KMS-11 (cell line): Measurements from ENCODE around the gene LRRC71.

Source experiments
- H2AFZ ChIP-seq: fragments of 200-600 bp; sonication (generic); 2 replicates; pipeline ENCODE4 v1.6.1; 2016; ENCODE audit warnings: antibody characterized with exemption, mixed run types, low read depth
- H3K27ac ChIP-seq: fragments of 200-600 bp; sonication (generic); 2 replicates; pipeline ENCODE4 v1.6.1; 2016; ENCODE audit warnings: mild to moderate bottlenecking, mixed run types
- H3K27me3 ChIP-seq: fragments of 200-600 bp; sonication (generic); 2 replicates; pipeline ENCODE4 v1.6.1; 2017; ENCODE audit warnings: mild to moderate bottlenecking, low read depth, mixed run types, moderate library complexity; ENCODE audit not compliant: insufficient read depth
- H3K36me3 ChIP-seq: fragments of 200-600 bp; sonication (generic); 2 replicates; pipeline ENCODE4 v1.6.1; 2017; ENCODE audit warnings: mild to moderate bottlenecking, mixed run types; ENCODE audit not compliant: insufficient read depth
- H3K4me1 ChIP-seq: fragments of 200-600 bp; sonication (generic); 2 replicates; pipeline ENCODE4 v1.6.1; 2016; ENCODE audit warnings: mild to moderate bottlenecking, low read depth, mixed run types; ENCODE audit not compliant: poor library complexity, severe bottlenecking
- H3K4me2 ChIP-seq: fragments of 200-600 bp; sonication (generic); 2 replicates; pipeline ENCODE4 v1.7.0; 2016; ENCODE audit warnings: mild to moderate bottlenecking, mixed run types
- H3K4me3 ChIP-seq: fragments of 200-600 bp; sonication (generic); IDR thresholded peaks from 2 replicates; pipeline ENCODE4 v1.6.1; 2017; ENCODE audit warnings: low read depth, low read length, mixed read lengths; ENCODE audit not compliant: insufficient read depth
- H3K79me2 ChIP-seq: fragments of 200-600 bp; sonication (generic); 2 replicates; pipeline ENCODE4 v1.6.1; 2016; ENCODE audit warnings: low read depth, mixed run types; ENCODE audit not compliant: insufficient read depth
- H3K9ac ChIP-seq: fragments of 200-600 bp; sonication (generic); 2 replicates; pipeline ENCODE4 v1.6.1; 2016; ENCODE audit warnings: mild to moderate bottlenecking, mixed run types
- H4K20me1 ChIP-seq: fragments of 200-600 bp; sonication (generic); 2 replicates; pipeline ENCODE4 v1.6.1; 2016; ENCODE audit warnings: mild to moderate bottlenecking, mixed run types; ENCODE audit not compliant: insufficient read depth
- TF ChIP-seq, protein P1 (sequence below): fragments of 200-600 bp; sonication (generic); conservative IDR thresholded peaks from 2 replicates; pipeline ENCODE4 v1.6.1; 2017; ENCODE audit warnings: low read depth, mild to moderate bottlenecking, antibody characterized with exemption, low read length, moderate library complexity, mixed read lengths

Gene LRRC71

DNA sequence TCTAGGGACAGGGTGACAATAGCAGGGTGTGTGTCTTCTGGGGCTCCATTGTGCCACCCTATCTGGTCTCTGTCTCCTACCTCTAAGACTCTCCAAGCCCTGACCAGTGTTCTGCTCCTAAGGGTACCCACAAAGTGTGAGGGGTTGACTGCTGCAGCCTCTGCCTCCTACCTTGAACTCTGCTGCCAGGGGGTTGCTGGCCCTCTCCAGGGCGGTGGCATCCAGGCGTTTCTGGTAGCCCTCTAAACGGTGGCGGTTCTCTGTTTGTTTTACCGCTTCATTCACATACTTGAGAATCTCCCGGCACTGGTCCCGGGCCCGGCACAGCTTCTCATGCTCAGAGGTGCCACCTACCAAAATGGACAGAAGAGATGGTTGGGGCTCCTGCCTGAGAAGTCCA, 24.4 kb downstream of the LRRC71 start:
- Histone ChIP-seq H3K4me2 (no peak overlapping the region), H3K4me3 (no peak overlapping the region), H2AFZ (no peak overlapping the region), H3K27me3 (no peaks in the 10 kb centered on the region), H4K20me1 (no peaks in the 10 kb centered on the region), H3K36me3 (no peaks in the 10 kb centered on the region), H3K79me2 (no peaks in the 10 kb centered on the region), H3K4me1 (no peaks in the 10 kb centered on the region), H3K9ac (no peak overlapping the region), H3K27ac (no peak overlapping the region)
- TF ChIP-seq, protein P1, sequence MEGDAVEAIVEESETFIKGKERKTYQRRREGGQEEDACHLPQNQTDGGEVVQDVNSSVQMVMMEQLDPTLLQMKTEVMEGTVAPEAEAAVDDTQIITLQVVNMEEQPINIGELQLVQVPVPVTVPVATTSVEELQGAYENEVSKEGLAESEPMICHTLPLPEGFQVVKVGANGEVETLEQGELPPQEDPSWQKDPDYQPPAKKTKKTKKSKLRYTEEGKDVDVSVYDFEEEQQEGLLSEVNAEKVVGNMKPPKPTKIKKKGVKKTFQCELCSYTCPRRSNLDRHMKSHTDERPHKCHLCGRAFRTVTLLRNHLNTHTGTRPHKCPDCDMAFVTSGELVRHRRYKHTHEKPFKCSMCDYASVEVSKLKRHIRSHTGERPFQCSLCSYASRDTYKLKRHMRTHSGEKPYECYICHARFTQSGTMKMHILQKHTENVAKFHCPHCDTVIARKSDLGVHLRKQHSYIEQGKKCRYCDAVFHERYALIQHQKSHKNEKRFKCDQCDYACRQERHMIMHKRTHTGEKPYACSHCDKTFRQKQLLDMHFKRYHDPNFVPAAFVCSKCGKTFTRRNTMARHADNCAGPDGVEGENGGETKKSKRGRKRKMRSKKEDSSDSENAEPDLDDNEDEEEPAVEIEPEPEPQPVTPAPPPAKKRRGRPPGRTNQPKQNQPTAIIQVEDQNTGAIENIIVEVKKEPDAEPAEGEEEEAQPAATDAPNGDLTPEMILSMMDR = no peak

DNA sequence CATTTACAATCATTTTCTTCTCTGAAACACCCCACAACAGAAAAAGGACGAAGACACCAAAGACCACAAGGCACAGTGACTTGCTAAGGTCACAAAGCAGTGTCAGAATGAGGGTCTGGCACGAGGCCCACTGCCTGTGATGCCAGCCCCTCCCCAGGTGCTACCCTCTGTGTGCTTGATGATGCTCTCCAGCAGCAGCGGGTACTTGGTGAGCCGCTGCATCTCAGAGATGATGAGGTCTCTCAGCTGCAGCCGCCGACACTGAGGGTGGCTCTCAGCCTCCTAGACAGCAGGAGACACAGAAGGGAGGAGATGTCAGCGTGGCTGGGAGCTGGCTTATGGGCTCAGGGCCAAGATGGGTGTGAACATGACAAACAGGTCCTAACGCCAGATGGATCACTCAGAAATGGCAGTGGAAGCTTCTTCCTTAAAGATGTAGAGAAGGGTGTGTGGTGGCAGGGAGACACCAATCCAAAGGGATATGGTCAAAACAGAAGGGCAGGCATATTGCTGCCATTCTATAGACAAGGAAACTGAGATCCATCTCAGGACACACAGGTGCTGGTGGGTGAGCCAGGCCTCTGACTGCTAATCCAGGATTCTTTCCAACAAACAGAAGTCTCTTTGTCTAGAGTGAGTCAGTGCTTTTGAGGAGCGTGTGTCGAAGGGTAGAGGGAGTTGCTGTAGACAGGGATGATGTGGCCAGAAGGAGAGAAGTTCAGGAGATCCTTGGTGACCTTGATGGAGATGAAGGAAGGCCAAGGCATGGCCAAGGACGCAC, 25.6 kb downstream of the LRRC71 start:
- Histone ChIP-seq H4K20me1 (no peaks in the 10 kb centered on the region), H3K36me3 (no peaks in the 10 kb centered on the region)
- TF ChIP-seq, protein P1 = no peak

DNA sequence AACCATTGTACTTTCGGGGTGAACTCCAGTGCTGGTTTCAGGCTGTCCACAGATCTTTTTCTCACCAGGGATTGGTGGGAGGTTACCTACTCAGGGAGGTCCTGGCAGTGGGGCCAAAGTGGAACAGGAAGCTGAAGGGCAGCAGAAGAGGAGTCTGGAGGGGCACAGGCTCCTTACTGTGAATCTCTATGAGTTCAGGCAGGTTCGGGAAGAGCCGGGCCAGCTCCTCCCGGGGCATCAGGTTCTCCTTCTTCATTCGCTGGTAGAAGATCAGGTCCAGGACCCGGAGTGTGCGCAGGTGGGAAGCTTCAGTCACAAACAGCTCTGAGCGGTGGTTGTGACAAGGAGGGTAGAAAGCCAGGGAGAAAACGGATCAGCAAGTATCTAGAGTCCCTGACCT, 26.7 kb downstream of the LRRC71 start:
- Histone ChIP-seq H3K9ac (no peak overlapping the region), H3K4me2 (no peak overlapping the region), H3K27ac (no peak overlapping the region), H3K27me3 (no peaks in the 10 kb centered on the region), H3K79me2 (no peaks in the 10 kb centered on the region), H2AFZ (no peak overlapping the region), H3K4me1 (no peaks in the 10 kb centered on the region), H3K4me3 (no peak overlapping the region), H3K36me3 (no peaks in the 10 kb centered on the region), H4K20me1 (no peaks in the 10 kb centered on the region)
- TF ChIP-seq, protein P1 = no peak

More for the DNA sequence above, 25.6 kb downstream of the LRRC71 start:
- no peak overlapping the region for H2AFZ ChIP-seq
- no peaks in the 10 kb centered on the region for H3K79me2 ChIP-seq
- no peak overlapping the region for H3K27ac ChIP-seq
- no peak overlapping the region for H3K4me3 ChIP-seq
- no peak overlapping the region for H3K9ac ChIP-seq
- H3K4me1 ChIP-seq = no peaks in the 10 kb centered on the region
- H3K27me3 ChIP-seq = no peaks in the 10 kb centered on the region
- H3K4me2 ChIP-seq = no peak overlapping the region

DNA sequence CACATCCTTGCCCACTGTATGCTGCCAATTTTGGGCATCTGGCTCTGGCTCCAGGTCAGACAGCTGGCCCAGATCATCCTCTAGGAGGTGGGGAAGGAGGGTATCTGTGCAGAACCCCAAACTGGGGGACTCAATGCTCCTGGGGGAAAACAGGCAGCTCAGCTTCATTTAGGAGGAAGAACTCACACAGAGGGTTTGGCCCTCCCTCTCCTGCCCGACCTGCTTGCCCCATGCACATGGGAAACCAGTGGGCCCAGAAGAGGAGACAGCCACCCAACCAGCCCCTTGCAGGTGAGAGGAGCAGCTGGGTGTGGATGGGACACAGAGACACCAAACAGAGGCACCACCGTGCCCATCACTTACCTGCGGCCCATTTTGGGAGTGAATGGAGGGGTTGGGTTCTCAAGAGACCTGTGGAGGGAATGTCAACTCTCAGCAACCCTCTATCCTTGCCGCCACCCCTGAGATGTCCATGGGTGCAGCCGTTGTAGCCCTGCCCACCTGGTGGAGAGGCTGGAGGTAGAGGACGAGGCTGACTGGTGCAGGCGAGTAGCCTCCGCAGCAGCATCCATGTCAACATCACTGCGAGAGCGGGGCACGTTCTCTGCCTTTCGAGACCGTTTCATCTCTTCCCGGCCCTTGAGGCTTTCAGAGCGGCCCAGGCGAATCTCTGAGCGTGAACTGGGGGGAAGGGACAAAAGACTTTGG, 27.5 kb downstream of the LRRC71 start:
- Histone ChIP-seq H3K4me3 (no peak overlapping the region), H3K9ac (no peak overlapping the region), H3K79me2 (no peaks in the 10 kb centered on the region), H4K20me1 (no peaks in the 10 kb centered on the region), H3K4me2 (no peak overlapping the region), H3K27ac (no peak overlapping the region), H3K4me1 (no peaks in the 10 kb centered on the region), H3K27me3 (no peaks in the 10 kb centered on the region), H2AFZ (no peak overlapping the region), H3K36me3 (no peaks in the 10 kb centered on the region)
- TF ChIP-seq, protein P1 = no peak
